ENCODE data around the gene GALNT7.

The GALNT7 gene

GRCh38 chr4:173174184-173174583 is 5.6 kb downstream of the GALNT7 start:
- H3K4me2 ChIP-seq = peak overlapping the region; percentile 17; the same call in 1 of the 2 replicates

GRCh38 chr4:173174594-173175012 is 6.0 kb downstream of the GALNT7 start:
- Histone ChIP-seq H3K4me1 (ENCODE audit: low read depth, poor library complexity, severe bottlenecking) (peaks cover 47% of the 10 kb centered on the region), H3K4me2 (peak overlapping the region; percentile 17; the same call in 1 of the 2 replicates), H3K36me3 (ENCODE audit: insufficient read depth) (no peaks in the 10 kb centered on the region), H3K79me2 (ENCODE audit: insufficient read depth, low read depth) (peaks cover 98% of the 10 kb centered on the region), H3K27me3 (ENCODE audit: insufficient read depth, low read depth) (no peaks in the 10 kb centered on the region), H3K9ac (no peak overlapping the region), H3K27ac (no peak overlapping the region), H4K20me1 (ENCODE audit: insufficient read depth) (peaks cover 11% of the 10 kb centered on the region; the same call in 1 of the 2 replicates), H2AFZ (ENCODE audit: low read depth) (no peak overlapping the region), H3K4me3 (IDR thresholded peaks at IDR 0.05; ENCODE audit: insufficient read depth, low read depth, low read length) (no peak overlapping the region)
- TF ChIP-seq CTCF (conservative IDR thresholded peaks at IDR 0.05; ENCODE audit: low read depth, low read length) = no peak

More at GRCh38 chr4:173174184-173174583, 5.6 kb downstream of the GALNT7 start:
- no peaks in the 10 kb centered on the region for H3K27me3 ChIP-seq (ENCODE audit: insufficient read depth, low read depth)
- H3K4me1 ChIP-seq (ENCODE audit: low read depth, poor library complexity, severe bottlenecking) = peaks cover 47% of the 10 kb centered on the region
- no peak overlapping the region for H3K27ac ChIP-seq
- no peak overlapping the region for H2AFZ ChIP-seq (ENCODE audit: low read depth)
- no peaks in the 10 kb centered on the region for H3K36me3 ChIP-seq (ENCODE audit: insufficient read depth)
- no peak overlapping the region for H3K9ac ChIP-seq
- TF ChIP-seq CTCF (conservative IDR thresholded peaks at IDR 0.05; ENCODE audit: low read depth, low read length) = no peak
- peaks cover 94% of the 10 kb centered on the region for H3K79me2 ChIP-seq (ENCODE audit: insufficient read depth, low read depth)
- H3K4me3 ChIP-seq (IDR thresholded peaks at IDR 0.05; ENCODE audit: insufficient read depth, low read depth, low read length) = no peak overlapping the region
- peaks cover 11% of the 10 kb centered on the region; the same call in 1 of the 2 replicates for H4K20me1 ChIP-seq (ENCODE audit: insufficient read depth)

- Histone ChIP-seq H3K36me3 (ENCODE audit: insufficient read depth) (no peaks in the 10 kb centered on the region), H3K27ac (no peak overlapping the region), H3K4me2 (no peak overlapping the region), H3K27me3 (ENCODE audit: insufficient read depth, low read depth) (no peaks in the 10 kb centered on the region), H2AFZ (ENCODE audit: low read depth) (no peak overlapping the region), H4K20me1 (ENCODE audit: insufficient read depth) (peaks cover 6% of the 10 kb centered on the region; the same call in 1 of the 2 replicates), H3K4me1 (ENCODE audit: low read depth, poor library complexity, severe bottlenecking) (peaks cover 40% of the 10 kb centered on the region), H3K79me2 (ENCODE audit: insufficient read depth, low read depth) (peaks cover 98% of the 10 kb centered on the region), H3K4me3 (IDR thresholded peaks at IDR 0.05; ENCODE audit: insufficient read depth, low read depth, low read length) (no peak overlapping the region), H3K9ac (no peak overlapping the region)
- TF ChIP-seq CTCF (conservative IDR thresholded peaks at IDR 0.05; ENCODE audit: low read depth, low read length) = no peak
Observed at GRCh38 chr4:173176010-173176409, 7.4 kb downstream of the GALNT7 start.

GRCh38 chr4:173177232-173177631 is 8.6 kb downstream of the GALNT7 start:
- H2AFZ ChIP-seq (ENCODE audit: low read depth) = no peak overlapping the region
- H3K36me3 ChIP-seq (ENCODE audit: insufficient read depth) = no peaks in the 10 kb centered on the region
- peaks cover 40% of the 10 kb centered on the region for H3K4me1 ChIP-seq (ENCODE audit: low read depth, poor library complexity, severe bottlenecking)
- TF ChIP-seq CTCF (conservative IDR thresholded peaks at IDR 0.05; ENCODE audit: low read depth, low read length) = no peak
- no peaks in the 10 kb centered on the region for H3K27me3 ChIP-seq (ENCODE audit: insufficient read depth, low read depth)
- no peak overlapping the region for H3K4me2 ChIP-seq
- H3K4me3 ChIP-seq (IDR thresholded peaks at IDR 0.05; ENCODE audit: insufficient read depth, low read depth, low read length) = no peak overlapping the region
- H3K79me2 ChIP-seq (ENCODE audit: insufficient read depth, low read depth) = peaks cover 98% of the 10 kb centered on the region
- no peak overlapping the region for H3K27ac ChIP-seq
- peaks cover 5% of the 10 kb centered on the region; the same call in 1 of the 2 replicates for H4K20me1 ChIP-seq (ENCODE audit: insufficient read depth)
- no peak overlapping the region for H3K9ac ChIP-seq

Measured in KMS-11 (cell line).